ENCODE data around the gene BTBD6.
"Not testable (repeated sequence)": the region's sequence is repeated elsewhere in the genome, so short reads cannot be mapped to it uniquely, and the experiment has no call there.

The BTBD6 gene

DNA sequence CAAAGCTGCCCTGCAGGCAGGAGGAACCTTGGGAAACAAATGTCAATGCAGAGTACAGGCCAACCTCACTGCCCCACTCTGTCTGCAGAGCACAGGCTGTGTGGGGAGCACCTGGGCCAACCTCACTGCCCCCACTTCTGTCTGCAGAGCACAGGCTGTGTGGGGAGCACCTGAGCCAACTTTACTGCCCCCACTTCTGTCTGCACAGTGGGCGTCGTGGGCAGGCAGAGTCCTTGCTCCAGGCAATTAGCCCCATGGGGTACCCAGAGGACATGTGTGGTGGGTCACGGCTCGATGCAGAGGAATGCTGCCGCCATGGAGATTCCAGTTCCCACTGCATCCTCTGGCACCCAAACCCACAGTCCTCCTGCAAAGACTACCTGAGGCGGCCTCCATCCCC is 26.3 kb downstream of the BTBD6 start:
- DNase-seq: no peak

DNA sequence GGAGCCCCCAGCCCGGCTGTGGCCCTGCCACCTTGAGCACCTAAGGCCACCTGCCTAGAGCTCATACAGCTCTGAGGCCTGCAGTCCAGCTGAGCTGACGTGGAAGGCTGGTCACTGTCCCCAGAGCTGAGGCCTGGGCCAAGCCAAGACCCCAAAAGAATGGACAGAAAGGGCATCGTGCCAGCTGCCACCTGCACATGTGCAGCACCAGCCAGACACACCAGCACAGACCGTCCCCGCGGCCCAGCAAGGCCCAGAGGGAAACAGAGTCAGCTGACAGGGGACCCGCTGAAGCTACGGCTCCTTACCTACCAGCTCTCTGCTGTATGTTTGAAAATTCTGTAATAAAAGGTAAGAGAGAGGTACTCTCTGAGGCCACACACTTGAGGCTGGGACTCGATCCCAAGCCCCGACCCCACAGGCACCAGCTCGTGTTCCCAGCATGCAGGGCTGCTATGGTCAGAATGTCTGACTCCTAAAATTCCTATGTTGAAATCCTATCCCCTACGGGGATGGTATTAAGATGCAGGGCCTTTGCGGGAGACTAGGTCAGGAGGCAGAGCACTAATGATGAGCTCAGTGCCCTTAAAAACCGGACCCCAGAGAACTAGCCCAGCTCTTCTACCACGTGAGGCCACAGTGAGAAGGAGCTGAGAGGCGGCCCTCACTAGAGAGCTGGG is 27.1 kb downstream of the BTBD6 start:
- no peak for DNase-seq

GRCh38 chr14:105277448-105277847 is 29.1 kb downstream of the BTBD6 start:
- not testable (repeated sequence) for DNase-seq

- DNase-seq: no peak
Measured at GRCh38 chr14:105279642-105280361, 31.5 kb downstream of the BTBD6 start.

DNA sequence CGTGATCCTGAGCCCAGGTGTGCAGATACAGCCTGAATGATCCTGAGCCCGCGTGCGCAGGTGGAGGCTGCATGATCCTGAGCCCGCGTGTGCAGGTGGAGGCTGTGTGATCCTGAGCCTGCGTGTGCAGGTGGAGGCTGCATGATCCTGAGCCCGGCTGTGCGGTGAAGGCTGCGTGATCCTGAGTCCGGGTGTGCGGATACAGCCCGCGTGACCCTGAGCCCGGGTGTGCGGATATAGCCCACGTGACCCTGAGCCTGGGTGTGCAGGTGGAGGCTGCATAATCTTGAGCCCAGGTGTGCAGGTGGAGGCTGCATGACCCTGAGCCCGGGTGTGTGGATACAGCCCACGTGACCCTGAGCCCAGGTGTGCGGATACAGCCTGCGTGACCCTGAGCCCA is 32.2 kb downstream of the BTBD6 start:
- no peak for DNase-seq

DNA sequence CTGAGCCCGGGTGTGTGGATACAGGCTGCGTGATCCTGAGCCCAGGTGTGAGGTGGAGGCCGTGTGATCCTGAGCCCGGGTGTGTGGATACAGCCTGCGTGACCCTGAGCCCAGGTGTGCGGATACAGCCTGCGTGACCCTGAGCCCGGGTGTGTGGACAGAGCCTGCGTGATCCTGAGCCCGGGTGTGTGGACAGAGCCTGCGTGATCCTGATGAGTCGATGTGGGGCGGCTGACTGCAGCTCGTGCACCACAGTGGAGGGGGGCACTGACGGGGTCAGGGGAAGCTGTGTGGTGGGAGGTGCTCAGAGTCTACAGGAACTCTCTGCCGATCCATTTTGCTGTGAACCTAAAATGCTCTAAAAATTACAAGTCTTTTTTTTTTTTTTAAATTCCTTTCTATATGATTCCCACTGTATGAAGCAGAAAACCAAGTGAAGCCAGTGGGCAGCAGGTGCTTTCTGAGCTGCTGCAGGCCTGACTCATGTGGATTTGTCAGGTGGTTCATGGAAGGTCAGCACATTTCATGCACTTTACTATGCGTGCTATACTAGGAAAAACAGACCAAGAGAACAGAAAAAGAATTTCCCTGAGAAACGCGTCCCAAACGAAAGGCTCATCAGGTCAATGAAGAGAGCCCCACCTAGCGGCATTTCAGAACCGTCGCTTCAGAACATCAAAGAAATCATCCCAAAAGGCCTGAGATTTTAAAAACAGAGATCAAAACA is 33.2 kb downstream of the BTBD6 start:
- no peak for DNase-seq

- DNase-seq: no peak
Measured at GRCh38 chr14:105282098-105282725, 33.9 kb downstream of the BTBD6 start.

DNA sequence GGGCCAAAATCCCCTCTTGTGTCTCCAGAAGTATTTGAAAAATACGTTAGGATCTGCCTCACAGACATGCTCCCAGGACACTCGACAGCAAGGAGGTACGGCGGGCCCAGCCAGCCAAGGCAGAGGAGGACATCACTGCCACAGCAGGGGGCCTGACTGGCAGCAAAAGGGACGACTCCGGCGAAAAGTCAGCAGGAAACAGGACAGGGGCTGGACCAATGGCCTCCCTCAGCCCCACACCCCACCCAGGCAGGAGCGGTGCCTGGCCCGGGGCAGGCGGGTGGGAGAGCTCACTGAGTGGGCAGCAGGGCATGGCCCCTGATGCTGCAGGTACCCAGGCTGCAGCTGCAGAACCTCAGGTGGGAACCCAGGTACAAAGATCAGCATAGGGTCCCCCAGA is 34.7 kb downstream of the BTBD6 start:
- no peak for DNase-seq

GRCh38 chr14:105283899-105284298 is 35.6 kb downstream of the BTBD6 start:
- DNase-seq: no peak

DNA sequence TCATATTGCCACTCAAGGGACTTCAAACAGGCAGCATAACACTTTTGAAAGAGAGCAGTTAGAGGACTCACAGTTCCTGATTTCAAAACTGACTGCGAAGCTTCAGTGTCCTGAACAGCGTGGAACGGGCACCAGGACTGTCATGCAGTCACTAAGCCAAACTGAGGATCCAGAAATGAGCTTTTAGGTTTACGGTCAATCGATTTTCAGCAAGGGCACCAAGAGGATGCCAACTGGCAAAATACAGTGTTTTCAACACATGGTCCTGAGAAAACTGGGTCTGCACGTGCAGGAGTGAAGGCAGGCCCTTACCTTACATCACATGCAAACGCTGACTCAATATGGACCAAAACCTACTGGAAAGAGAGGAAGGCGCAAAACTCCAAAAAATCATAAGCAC is 36.8 kb downstream of the BTBD6 start:
- no peak for DNase-seq

DNA sequence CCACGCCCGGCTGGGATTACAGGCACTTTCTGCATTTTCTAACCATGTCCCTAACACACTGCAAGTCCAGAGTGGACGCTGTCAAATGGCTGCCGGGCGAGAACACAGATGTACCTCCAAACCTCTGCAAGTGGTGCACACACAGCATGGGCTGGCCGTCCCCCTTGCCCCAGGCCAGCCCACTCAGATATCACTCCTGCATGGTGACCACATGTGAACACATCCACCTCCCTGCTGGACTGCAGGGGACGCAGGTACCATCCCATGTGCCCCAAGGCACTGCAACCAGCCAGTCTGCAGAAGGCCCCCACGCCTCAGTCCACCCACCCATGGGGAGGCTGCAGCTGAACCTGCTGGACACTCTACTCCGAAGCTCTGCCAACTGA is 38.4 kb downstream of the BTBD6 start:
- DNase-seq: no peak

DNA sequence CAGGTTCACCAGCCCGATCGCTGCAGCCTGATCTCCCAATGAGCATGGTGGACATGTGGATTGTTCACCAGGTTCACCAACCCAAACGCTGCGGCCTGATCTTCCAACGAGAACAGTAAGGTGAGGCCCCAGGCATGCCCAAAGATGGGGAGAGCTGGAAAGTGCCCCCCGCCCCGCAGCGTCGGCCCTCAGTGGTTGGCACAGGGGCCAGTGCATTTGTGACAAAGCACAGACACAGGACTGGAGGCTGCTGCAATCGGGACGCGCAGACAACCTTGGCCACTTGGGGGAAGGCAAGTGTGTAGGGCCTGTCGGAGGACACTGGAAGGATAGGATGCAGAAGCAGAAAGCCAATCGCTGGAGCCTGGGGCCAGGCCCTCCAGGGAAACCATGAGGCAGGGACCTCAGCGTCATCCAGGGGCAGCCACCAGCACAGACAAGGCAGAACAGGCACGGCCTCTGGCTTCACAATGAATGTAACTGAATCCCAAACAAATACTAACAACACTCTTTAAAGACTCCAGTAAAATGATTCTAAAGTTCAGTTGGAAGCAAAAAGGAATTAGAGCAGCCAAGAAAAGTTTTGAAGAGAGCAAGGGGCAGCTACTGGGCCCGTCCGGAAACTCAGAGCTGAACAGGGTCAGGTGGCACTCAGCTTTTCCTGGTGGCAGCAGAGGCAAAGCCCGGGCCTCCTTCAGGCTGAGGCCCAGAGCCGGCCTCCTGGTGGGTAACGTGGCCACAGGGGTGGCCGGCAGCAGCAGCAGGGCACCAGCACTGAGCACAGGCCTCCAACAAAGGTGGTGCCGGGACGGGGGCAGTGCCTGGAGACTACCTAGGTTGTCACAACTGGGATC is 39.1 kb downstream of the BTBD6 start:
- DNase-seq: no peak

GRCh38 chr14:105288936-105289335 is 40.6 kb downstream of the BTBD6 start:
- not testable (repeated sequence) for DNase-seq

DNA sequence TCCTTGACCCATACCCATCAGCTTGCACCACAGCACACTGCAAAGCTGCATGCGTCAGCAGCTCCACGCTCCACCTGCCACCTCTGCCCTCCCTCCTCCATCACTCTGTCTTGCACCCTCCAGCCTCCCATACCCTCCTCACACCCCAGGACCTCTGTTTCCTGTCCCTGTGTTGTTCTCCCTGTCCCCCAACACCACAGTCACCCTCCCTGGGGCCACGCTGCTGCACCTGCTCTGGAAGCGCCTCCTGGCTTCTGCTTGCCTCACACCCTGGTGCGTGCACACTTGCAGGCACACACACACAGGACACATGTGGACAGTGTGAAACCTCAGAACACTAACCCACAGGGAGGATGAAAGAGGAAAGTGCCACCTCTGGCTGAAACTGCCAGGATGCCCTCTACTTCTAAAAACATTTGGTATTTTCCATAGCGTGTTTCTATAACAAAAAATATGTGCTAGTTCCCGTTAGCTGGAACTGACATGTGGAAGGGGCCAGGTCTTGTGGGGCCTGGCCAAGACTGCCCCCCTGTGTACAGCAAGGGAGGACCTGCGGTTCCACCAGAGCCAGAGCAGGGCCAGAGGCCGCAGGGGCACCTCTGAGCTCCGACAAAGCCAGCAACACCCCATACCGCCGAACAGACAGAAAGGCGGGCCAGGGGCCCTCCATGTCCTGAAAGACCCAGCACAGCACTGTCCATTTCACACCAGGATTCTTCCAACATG is 42.5 kb downstream of the BTBD6 start:
- DNase-seq: no peak

GRCh38 chr14:105292826-105293711 is 44.7 kb downstream of the BTBD6 start:
- no peak for DNase-seq

DNA sequence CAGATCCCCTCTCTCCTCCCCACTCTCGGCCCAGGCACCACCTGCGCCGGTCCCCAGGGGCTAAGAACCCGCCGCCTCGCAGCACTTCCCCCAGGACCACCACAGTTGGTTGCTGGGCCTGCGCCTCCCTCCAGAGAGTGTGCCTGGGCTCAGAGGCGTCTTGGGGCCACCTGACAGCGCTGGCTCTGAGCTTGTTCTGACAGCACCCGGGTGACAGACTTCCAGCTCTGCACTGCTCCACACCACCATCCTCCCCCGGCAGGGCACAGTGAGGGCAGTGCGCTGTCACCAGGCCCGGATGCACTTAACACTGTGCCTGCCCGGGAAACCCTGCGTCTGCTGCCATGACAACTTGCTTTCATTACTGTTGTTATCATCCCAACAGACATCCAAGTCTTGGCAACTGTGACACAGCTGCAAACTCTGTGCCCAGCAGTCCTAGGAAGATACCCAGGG is 45.8 kb downstream of the BTBD6 start:
- peak; percentile 43 for DNase-seq

DNA sequence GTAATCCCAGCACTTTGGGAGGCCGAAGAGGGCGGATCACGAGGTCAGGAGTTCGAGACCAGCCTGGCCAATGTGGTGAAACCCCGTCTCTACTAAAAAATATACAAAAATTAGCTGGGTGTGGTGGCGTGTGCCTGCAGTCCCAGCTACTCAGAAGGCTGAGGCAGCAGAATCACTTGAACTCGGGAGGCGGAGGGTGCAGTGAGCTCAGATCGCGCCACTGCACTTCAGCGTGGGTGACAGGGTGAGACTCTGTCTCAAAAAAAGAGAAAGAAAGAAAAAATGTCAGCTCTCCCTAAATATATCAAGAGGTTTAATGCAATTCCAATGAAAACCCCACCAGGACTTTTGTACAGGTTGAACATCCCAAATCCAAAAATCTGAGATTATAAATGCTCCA is 49.0 kb downstream of the BTBD6 start:
- not testable (repeated sequence) for DNase-seq

- DNase-seq: no peak
Measured at GRCh38 chr14:105299654-105300541, 51.6 kb downstream of the BTBD6 start.

All from NCI-H2081 treated with DMSO at 0.1 percent for 48 hours (cell line).